ENCODE data around the gene AUTS2. TPM values are rescaled to one million over a fixed set of nuclear protein-coding genes. Genes with fewer than 3 reads are reported as not detected.

Gene AUTS2
- total and polyA plus RNA-seq, 2 of the 8 experiments (the other 6 are each of a cell fraction or from before 2014, with no cell fraction given) = 25.9 to 101 TPM

DNA sequence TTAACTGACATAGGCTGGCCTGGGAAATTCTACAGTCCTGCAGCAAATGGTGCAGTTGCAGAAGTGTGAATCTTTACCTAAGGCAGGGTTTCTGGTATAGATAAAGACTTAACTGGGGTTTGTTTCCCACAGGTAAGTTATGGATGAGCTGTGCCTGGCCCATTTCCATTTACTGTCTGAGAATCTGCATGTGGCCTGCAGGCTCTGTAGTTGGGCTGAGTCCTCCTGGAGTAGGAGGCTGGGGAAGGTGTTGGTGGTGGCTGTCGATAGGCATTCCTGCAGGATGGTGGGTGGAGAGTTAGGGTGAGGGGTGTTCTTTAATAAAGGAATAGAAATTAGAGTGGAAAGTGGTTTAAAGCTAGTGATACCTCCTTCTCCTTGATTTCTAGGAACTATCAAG lies 193.5 kb downstream of the AUTS2 start (continued):
- TF ChIP-seq, protein P1, sequence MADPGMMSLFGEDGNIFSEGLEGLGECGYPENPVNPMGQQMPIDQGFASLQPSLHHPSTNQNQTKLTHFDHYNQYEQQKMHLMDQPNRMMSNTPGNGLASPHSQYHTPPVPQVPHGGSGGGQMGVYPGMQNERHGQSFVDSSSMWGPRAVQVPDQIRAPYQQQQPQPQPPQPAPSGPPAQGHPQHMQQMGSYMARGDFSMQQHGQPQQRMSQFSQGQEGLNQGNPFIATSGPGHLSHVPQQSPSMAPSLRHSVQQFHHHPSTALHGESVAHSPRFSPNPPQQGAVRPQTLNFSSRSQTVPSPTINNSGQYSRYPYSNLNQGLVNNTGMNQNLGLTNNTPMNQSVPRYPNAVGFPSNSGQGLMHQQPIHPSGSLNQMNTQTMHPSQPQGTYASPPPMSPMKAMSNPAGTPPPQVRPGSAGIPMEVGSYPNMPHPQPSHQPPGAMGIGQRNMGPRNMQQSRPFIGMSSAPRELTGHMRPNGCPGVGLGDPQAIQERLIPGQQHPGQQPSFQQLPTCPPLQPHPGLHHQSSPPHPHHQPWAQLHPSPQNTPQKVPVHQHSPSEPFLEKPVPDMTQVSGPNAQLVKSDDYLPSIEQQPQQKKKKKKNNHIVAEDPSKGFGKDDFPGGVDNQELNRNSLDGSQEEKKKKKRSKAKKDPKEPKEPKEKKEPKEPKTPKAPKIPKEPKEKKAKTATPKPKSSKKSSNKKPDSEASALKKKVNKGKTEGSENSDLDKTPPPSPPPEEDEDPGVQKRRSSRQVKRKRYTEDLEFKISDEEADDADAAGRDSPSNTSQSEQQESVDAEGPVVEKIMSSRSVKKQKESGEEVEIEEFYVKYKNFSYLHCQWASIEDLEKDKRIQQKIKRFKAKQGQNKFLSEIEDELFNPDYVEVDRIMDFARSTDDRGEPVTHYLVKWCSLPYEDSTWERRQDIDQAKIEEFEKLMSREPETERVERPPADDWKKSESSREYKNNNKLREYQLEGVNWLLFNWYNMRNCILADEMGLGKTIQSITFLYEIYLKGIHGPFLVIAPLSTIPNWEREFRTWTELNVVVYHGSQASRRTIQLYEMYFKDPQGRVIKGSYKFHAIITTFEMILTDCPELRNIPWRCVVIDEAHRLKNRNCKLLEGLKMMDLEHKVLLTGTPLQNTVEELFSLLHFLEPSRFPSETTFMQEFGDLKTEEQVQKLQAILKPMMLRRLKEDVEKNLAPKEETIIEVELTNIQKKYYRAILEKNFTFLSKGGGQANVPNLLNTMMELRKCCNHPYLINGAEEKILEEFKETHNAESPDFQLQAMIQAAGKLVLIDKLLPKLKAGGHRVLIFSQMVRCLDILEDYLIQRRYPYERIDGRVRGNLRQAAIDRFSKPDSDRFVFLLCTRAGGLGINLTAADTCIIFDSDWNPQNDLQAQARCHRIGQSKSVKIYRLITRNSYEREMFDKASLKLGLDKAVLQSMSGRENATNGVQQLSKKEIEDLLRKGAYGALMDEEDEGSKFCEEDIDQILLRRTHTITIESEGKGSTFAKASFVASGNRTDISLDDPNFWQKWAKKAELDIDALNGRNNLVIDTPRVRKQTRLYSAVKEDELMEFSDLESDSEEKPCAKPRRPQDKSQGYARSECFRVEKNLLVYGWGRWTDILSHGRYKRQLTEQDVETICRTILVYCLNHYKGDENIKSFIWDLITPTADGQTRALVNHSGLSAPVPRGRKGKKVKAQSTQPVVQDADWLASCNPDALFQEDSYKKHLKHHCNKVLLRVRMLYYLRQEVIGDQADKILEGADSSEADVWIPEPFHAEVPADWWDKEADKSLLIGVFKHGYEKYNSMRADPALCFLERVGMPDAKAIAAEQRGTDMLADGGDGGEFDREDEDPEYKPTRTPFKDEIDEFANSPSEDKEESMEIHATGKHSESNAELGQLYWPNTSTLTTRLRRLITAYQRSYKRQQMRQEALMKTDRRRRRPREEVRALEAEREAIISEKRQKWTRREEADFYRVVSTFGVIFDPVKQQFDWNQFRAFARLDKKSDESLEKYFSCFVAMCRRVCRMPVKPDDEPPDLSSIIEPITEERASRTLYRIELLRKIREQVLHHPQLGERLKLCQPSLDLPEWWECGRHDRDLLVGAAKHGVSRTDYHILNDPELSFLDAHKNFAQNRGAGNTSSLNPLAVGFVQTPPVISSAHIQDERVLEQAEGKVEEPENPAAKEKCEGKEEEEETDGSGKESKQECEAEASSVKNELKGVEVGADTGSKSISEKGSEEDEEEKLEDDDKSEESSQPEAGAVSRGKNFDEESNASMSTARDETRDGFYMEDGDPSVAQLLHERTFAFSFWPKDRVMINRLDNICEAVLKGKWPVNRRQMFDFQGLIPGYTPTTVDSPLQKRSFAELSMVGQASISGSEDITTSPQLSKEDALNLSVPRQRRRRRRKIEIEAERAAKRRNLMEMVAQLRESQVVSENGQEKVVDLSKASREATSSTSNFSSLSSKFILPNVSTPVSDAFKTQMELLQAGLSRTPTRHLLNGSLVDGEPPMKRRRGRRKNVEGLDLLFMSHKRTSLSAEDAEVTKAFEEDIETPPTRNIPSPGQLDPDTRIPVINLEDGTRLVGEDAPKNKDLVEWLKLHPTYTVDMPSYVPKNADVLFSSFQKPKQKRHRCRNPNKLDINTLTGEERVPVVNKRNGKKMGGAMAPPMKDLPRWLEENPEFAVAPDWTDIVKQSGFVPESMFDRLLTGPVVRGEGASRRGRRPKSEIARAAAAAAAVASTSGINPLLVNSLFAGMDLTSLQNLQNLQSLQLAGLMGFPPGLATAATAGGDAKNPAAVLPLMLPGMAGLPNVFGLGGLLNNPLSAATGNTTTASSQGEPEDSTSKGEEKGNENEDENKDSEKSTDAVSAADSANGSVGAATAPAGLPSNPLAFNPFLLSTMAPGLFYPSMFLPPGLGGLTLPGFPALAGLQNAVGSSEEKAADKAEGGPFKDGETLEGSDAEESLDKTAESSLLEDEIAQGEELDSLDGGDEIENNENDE (IDR thresholded peaks at IDR 0.05; ENCODE audit: insufficient replicate concordance, low read length) = no peak
- no peak for TF ChIP-seq CBX8 (IDR thresholded peaks at IDR 0.05; ENCODE audit: borderline replicate concordance, low read depth, low read length)
- TF ChIP-seq FOSL1 (IDR thresholded peaks at IDR 0.05; ENCODE audit: insufficient read depth, low read depth, low read length) = no peak
- TF ChIP-seq EP300 (IDR thresholded peaks at IDR 0.05; ENCODE audit: borderline replicate concordance in 1 of 2, low read depth in 2 of 2, low read length in 2 of 2) = no peak
- no peak for TF ChIP-seq SUZ12 (IDR thresholded peaks at IDR 0.05; ENCODE audit: low read length)
- TF ChIP-seq BACH1 (IDR thresholded peaks at IDR 0.05; ENCODE audit: low read length) = no peak
- TF ChIP-seq, protein P2, sequence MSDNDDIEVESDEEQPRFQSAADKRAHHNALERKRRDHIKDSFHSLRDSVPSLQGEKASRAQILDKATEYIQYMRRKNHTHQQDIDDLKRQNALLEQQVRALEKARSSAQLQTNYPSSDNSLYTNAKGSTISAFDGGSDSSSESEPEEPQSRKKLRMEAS (IDR thresholded peaks at IDR 0.05) = no peak
- no peak for TF ChIP-seq SIN3A (conservative IDR thresholded peaks at IDR 0.05 in 1 of 2, IDR thresholded peaks at IDR 0.05 in 1 of 2; ENCODE audit: low read depth in 1 of 2, low read length in 2 of 2)
- no peak for TF ChIP-seq KDM1A (IDR thresholded peaks at IDR 0.05; ENCODE audit: borderline replicate concordance, low read length)
- TF ChIP-seq CHD1 (IDR thresholded peaks at IDR 0.05; ENCODE audit: low read depth, low read length) = no peak
- no peak for TF ChIP-seq JUN (IDR thresholded peaks at IDR 0.05; ENCODE audit: low read depth, low read length)
- TF ChIP-seq POLR2AphosphoS5 (IDR thresholded peaks at IDR 0.05; ENCODE audit: low read depth, low read length) = no peak
